ENCODE measurements around the gene DLEC1.
A peak's percentile ranks its signal among the peaks of the same experiment; 100 is the strongest.

DLEC1 gene

DNA sequence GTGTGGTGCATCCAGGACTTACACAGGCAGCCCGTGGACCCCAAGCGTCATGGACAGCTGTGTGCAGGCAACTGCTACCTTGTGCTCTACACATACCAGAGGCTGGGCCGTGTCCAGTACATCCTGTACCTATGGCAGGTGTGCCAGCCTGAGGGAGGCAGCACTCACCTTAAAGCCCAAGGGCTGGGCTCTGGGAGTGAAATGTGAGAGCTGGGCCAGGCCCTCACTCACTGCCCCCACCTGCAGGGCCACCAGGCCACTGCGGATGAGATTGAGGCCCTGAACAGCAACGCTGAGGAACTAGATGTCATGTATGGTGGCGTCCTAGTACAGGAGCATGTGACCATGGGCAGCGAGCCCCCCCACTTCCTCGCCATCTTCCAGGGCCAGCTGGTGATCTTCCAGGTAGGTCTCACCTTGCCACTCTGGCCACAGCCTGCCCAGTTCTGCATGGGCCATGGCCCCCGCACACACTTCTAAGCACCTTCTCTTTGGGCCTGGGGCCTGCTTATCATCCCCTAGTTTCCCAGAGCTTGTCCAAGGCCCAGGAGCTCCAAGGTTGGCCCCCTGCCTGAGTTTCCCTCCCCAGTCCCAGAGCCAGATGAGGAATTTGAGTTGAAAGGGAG, 37.4 kb upstream of the DLEC1 start:
- DNase-seq = no peak

DNA sequence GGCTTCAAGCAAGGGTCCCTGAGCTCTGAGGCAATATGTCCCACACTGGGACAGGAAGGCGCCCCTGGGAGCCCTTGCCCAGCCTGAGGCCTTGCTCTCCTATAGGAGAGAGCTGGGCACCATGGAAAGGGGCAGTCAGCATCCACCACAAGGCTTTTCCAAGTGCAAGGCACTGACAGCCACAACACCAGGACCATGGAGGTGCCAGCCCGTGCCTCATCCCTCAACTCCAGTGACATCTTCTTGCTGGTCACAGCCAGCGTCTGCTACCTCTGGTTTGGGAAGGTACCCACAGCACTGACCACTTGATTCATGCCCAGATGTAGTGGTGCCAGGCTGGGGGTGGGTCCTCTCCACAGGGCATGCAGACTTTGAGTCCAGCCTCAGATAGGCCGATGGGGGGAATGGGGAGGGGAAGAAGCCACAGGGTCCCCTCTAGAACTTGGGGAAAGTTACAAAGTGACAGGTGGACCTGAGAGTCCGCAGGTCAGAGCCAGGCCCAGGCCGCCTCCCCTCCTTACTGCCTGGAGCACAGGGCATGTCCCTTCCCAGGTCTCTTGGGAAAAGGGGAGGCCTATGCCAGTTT, 36.6 kb upstream of the DLEC1 start:
- DNase-seq = no peak

DNA sequence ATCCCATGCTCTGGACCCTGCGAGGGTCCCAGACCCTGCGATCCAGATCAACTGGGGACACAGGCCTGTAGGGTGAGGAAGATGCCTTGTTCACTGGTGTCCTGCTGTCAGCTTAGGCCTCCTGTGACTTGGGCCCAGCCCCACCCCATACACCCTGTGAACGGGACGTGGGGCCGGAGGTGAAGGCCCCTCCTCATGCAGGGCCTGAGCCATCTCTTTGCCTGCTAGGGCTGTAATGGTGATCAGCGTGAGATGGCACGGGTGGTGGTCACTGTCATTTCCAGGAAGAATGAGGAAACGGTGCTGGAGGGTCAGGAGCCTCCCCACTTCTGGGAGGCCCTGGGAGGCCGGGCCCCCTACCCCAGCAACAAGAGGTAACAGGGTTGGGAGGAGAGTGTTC, 36.1 kb upstream of the DLEC1 start:
- DNase-seq = no peak

DNA sequence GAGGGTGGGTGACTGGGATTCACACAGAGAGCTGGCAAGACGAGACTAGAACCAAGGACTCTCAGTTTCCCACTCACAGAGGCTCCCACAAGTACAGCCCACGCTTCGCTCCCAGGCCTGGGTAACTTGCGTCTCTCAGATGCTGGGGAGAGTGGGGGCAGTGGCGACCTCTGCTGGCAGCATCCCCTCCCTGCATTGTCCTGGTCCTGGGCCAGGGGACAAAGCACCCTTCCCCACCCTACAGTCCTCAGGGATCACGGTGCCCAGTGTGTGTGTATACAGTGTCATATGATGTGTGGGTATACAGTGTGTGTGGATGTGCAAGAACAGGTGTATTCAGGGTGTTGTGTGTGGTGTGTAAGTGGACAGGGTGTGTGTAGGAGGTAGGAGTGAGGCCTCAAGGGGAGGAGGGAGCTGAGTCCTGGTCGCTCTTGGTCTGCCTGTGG, 35.6 kb upstream of the DLEC1 start:
- DNase-seq = peak in 4 of 5 donors; percentile 32 to 52 (median 42)

DNA sequence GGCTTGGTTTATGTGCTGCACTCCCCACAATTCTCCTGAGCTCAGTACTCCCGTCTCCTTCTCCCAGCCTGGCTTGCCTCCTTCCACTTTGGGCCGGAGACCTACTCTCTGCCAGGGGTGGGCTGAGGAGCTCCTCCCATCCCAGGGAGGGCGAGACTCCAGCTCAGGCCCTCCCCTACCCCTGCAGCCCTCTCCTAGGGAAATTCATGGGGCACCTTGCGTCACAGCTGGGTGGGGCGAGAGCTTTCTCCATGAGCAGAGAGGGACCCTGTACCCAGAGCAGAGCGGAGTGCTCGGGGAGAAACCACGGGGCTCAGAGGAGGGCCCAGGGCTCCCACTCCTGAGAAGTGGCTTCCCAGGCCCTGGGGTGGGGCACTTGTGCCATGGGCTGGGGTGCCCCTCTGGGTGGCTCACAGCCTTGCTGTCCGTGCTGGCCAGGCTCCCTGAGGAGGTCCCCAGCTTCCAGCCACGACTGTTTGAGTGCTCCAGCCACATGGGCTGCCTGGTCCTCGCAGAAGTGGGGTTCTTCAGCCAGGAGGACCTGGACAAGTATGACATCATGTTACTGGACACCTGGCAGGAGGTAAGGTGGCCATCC, 35.1 kb upstream of the DLEC1 start:
- DNase-seq = no peak

DNA sequence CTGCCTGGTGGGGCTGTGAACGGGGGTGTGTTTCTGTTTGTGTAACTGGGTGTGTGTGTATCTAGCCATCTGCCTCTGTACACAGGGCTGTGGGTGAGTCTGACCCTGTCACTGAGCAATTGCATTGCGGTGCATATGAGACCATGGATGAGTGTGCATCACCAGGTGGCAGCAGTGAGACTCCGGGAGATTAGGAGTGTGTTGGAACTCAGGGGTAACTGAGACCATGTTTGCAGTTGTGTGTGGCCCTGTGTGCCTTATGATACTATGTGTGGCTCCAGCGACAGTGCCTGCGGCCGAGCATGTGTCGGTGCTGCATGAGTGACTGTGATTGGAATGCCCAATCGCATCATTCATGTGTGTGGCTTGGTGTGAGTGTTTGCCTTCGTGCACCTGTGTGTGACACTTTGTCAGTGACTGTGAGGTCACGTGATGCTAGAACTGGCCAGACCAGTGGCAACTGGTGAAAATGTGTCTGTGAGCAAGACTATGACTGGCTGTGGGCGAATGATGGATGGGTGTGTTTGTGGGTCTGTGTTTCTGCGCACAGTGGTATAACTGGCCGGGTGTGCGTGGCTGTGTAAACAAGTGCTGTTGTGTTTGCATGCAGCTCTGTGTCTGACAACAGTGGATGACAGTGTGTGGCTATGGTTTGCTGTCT, 34.5 kb upstream of the DLEC1 start:
- peak in 2 of 5 donors; percentile 27 to 62 for DNase-seq

DNA sequence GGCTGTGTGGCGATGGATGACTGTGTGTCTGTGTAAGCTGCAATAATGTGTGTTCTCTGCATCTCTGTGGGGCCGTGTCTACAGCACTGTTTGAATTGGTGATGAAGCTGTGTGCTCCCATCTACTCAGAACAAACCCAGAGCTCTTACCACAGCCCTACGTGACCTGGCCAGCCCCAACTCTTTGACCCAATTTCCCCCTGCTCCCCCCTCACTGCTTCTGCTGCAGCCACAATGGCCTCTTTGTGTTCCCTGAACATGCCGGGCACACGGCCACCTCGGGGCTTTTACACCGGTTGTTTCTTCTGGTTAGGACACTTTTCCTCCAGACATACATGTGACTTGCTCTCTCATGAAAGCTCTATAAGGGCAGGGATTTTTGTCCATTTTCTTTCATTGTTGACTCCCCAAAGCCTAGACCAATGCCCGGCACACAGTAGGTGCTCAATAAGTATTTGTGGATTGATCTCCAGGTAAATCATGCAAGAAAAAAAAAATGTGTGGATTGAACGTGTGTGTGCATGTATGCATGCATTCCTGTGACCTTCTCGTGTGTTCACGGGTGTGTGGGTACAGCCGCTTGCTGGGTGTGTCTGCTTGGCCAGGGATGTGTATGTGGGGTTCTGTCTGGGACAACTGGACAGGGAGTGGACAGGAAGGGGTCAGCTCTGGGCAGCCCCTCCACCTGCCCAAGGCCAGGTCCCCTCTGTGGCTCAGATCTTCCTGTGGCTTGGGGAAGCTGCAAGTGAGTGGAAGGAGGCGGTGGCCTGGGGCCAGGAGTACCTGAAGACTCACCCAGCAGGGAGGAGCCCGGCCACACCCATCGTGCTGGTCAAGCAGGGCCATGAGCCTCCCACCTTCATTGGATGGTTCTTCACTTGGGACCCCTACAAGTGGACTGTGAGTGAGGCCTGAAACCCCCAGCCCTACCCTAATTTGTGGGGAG, 33.7 kb upstream of the DLEC1 start:
- no peak for DNase-seq

DNA sequence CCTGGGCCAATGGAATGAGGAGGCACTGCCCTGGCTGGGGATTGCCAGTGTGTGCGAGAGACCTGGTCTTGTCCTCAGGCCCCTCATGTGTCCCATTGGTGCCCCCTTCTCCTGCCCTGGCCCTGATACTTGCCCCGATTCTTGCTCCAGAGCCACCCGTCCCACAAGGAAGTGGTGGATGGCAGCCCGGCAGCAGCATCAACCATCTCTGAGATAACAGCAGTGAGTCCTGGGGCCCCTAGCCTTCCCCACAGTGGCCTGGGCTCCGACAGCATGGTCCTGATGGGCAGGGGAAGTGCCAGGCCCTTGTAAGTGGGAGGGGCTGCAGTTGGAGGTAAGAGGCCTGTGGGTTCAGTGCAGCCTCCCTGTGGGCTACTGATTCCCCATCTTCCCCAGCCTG, 33.0 kb upstream of the DLEC1 start:
- DNase-seq = no peak

DNA sequence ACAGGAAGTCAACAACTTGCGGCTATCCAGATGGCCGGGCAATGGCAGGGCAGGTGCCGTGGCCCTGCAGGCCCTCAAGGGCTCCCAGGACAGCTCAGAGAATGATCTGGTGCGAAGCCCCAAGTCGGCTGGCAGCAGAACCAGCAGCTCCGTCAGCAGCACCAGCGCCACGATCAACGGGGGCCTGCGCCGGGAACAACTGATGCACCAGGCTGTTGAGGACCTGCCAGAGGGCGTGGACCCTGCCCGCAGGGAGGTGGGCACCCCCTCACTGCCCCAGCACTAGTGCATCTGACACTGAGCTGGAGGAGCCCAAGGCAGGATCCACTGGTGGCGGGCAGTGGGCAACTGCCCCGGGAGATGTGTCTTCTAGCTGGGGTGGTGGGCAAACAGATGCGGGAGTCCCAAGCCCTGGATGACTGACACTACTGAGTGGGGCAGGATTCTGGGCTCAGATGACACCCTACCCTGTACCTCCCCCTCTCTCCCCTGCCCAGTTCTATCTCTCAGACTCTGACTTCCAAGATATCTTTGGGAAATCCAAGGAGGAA, 32.5 kb upstream of the DLEC1 start:
- no peak for DNase-seq

DNA sequence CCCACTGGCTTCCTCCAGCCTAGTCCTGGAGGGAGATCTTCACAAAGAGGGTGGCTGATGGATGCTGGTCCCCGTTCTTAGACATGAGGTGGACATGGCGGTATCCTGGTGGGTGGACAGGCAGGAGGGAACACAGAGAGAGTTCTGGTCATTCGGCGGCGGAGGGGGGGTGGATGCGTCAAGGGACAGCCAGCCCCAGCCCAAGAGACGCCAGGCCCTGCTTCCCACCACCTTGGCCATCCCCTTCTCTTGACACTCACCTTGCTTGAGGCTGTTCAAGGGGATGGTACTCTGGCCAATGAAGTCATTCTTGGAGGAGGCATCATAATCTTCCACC, 31.3 kb upstream of the DLEC1 start:
- DNase-seq = no peak

DNA sequence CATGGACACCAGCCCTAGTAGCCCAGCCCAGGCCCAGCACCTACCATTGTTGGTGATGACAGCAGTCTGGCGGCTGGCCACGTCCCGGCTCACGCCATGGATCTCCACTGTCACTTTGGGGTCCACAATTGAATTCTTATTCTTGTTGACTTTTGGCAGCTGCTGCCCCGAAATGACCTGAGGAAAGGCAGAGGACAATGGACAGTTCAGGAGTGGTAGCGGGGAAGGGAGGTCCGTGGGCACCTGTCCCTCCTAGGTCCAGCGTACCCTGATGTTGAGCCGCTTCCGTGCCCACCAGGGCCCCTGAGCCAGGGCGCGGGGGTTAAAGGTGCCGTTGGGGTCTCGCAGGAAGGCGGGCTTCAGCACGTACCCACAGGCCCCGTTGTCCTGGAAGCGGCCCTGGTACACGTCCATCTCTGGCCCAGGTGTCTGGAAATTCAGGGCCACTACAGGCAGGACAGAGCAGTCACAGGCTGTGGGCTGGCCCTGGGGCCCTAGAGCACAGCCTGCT, 30.8 kb upstream of the DLEC1 start:
- DNase-seq = no peak

DNA sequence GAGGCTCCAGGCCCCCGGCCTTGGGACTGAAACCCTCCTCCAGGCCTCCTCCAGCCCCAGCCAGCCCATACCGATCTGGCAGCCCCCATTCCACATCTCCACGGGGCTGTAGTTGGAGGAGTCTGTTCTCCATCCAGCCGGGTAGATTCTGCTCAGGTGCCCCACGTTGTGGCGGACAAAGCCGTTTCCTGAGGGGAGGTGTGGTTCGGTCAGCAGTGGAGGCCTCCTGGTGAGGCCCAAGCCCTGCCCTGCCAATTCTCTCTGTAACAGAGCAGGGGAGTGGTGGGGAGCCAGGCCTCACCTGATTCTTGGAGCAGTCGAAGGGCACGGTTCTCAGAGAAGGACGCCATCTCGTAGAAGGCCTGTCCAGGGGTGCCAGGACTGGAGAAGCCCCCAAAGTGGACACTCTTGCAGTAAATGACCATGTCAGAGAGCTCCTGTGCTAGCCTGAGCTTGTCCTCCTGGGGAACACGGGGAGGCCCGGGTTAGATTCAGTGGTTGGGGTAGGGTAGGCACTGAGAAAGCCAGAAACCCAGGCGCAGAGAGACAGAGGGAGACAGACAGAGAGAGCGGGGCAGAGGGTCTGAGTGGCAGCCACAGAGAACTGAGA, 29.9 kb upstream of the DLEC1 start:
- no peak for DNase-seq

DNA sequence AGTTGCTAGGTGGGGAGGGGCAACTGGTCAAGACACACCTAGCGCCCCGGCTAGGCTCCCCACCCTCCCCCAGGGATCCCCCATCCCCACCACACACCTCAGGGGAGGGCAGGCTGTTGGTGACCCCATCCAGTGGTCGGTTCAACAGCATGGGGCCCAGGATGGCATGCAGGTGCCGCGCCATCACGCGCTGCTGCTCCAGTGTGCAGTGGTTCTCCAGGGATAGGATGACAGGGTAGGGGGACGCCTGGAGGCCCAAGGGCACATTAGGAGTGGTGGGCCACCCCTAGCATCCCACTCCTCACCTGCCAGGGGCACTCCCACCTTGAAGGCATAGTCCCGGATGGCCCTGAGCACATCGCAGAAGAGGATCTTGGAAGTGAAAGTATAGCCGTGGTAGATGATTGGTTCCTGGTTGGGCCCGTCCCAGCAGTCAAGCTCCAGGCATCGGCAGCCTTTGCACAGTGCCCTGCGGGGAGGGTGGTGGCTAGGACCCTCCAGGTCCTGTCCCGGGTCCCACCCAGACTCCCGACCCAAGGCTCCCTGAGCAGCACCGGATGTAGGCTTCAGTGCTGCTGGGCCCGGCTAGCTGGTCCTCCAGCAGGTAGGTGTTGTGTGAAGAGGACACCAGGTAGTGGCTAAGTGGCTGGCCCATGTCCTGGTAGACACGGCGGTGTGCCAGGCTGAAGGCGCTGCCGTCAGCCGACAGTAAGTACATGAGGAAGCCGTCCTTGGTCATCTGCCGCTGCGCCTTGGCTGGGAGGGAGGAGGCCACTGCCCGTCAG, 29.0 kb upstream of the DLEC1 start:
- no peak for DNase-seq

DNA sequence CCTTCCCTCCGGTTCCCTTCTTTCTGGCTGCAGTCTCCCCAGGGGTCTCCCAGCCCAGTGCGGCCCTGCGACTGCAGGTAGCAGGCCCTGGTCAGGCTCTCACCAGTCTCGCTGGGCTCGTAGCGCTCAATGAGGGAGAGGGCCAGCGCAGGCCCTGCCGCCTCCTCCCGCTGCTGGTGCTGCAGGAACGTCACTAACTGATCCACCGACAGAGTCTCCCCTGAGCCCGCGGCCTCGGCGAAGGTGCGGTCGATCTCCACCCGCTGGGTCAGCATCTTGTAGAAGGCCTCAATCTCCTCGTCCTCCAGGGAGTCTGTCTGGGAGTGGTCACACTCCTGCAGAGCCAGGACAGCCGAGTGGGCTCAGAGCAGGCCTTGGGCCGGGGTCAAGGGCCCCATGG, 27.9 kb upstream of the DLEC1 start:
- no peak for DNase-seq

DNA sequence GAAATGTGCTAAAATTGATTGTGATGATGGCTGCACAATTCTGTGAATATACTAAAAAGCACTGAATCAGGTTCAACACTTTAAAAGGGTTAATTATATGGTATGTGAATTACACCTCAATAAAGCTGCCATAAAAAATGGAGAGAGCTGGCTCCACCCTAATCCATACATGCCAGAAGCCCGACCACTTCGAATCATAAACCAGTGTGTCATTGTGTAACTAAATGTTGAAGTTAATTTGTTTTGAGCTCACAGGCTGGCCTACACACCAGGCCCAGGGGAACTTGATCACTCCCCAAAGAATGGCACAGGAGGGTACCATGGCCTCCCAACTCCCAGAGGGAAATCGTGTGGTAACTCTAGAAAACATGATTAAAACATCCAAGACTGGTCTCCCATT, 23.5 kb upstream of the DLEC1 start:
- no peak for DNase-seq

DNA sequence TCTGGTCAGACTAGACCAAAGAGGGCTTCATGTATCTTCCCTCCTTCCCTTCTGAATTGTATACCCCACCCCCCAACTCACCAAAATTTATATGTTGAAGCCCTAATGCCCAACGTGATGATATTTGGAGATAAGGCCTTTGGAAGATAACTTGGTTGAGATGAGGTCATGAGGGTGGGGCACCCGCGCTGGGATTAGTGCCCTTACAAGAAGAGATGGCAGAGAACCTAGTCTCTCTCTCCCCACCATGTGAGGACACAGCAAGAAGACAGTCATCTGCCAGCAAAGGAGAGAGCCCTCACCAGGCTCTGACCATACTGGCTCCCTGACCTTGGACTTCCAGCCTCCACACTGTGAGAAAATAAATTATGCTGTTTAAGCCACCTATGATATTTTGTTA, 23.0 kb upstream of the DLEC1 start:
- DNase-seq = no peak

DNA sequence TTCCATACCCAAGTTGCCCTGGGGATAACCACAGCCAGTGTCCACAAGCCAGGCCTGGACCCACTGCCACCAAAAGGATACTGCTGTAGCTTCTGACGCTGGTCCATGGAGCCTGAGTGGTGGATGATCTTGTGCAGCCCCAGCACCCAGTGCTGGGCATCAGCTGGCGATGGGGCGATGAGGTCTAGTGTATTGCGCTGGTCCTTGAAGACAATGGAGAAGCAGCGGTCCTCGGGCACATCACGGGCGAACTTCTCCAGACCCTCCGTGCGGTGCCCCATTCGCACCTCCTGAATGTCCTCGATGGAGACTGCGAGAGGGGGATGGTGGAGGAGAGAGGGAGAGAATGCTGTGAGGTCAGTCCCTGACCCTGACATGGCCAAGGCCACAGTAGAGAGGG, 22.6 kb upstream of the DLEC1 start:
- no peak for DNase-seq

DNA sequence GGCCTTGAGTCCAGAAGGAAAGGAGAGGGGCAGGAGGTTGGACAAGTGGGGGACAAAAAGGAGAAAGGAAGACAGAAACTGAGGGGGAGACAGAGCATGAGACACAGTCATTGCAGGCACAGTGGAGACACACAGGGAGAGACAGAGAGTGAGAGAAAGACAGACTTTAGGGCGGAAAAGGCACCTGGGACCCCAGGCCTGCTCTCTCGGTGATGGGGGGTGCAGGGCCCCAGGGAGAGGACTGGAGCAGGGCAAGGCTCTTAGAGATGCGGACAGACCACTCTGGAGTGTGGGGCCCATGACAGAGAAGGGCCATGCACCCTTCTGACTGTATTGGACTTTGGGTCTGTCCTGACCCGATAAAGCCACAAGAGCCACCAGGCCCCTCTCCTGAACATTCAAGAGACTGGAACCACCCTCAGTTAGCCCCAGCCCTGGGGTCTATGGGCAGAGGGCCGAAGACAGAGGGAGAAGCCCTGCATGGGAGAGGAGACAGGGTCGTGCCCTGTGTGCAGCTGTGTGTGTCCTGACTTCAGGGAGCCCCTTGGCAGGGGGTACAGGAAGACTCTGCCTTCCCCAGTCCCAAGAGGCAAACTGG, 22.1 kb upstream of the DLEC1 start:
- DNase-seq = no peak

DNA sequence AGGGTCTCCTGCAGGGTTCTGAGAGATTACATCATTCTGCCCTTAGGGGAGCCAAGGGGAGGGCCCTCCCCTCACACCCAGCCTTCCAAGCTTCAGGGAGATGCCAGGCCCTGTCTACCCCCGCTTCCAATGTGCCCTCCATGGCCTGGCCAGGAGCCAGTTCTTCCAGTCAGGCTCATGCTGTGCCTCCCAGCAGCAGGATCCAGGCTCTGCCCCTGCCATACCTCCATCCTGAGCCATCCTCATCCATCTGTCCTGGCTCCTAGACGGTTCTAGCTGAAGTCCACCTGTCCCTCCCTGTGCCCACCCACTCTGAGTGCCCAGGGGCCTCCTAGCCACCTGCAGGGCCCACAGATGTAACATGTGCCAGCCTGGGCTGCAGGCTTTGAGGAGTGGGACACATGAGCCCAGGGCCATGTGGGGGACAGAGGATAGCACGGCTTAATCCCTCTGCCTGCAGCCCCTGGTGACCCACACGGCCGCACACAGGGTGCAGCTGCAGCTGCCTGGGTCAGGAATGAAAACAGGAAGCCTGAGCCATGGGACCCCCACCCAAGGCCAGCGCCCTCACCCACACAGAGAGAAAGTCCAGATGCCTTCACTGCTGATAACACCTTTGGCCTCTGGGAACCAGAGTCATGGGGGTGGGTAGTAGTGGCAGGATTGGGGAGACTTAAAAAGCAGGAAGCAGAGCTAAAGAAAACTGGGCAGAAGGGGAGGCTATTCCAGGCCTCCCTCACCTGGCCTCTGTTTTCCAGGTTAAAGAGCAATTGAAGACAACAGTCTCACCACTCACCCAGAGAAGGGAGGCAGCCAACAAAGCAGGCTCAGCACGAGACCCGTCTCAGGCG, 21.3 kb upstream of the DLEC1 start:
- DNase-seq = no peak

Measured in T-helper 1 cell (primary cell).